ENCODE results near the gene DFFB. TPM values are rescaled to one million over a fixed set of nuclear protein-coding genes. Genes with fewer than 3 reads are reported as not detected.

DFFB gene
- total and polyA plus RNA-seq, 9 of the 15 experiments (the other 6 are each of a cell fraction or from before 2014, with no cell fraction given), result 2.3 to 15.8 (median 11.5) TPM

- no peak for TF ChIP-seq BRF2 (IDR thresholded peaks at IDR 0.05; ENCODE audit: borderline replicate concordance, insufficient read depth, insufficient read length)
- no peak for TF ChIP-seq E2F6 (IDR thresholded peaks at IDR 0.05; ENCODE audit: borderline replicate concordance in 1 of 2, extremely low read depth in 1 of 2, insufficient read depth in 1 of 2, insufficient read length in 1 of 2, low read depth in 1 of 2, low read length in 1 of 2, poor library complexity in 1 of 2, severe bottlenecking in 1 of 2)
- TF ChIP-seq PTRF (tag; IDR thresholded peaks at IDR 0.05), result no peak
- no peak for TF ChIP-seq CHD4 (IDR thresholded peaks at IDR 0.05; ENCODE audit: insufficient read depth, insufficient replicate concordance, low read depth, low read length, poor library complexity, severe bottlenecking)
- no peak for TF ChIP-seq RBM15 (IDR thresholded peaks at IDR 0.05; ENCODE audit: insufficient read depth, low read length)
- no peak for TF ChIP-seq DNMT1 (IDR thresholded peaks at IDR 0.05)
- TF ChIP-seq WHSC1 (IDR thresholded peaks at IDR 0.05; ENCODE audit: low read length), result no peak
- TF ChIP-seq NR2C2 (CRISPR knock-in tag; IDR thresholded peaks at IDR 0.05), result no peak
- TF ChIP-seq NR2C2 (tag; IDR thresholded peaks at IDR 0.05), result no peak
Observed at GRCh38 chr1:3809680-3810079, 47.6 kb upstream of the DFFB start (continued).

Measured in K562 (cell line).